ENCODE results near the gene BATF.

BATF gene

GRCh38 chr14:75492832-75493591 lies 29.3 kb upstream of the BATF start:
- no peak overlapping the region for H3K4me3 ChIP-seq (ENCODE audit: low read depth, low read length)
- no peak for TF ChIP-seq CTCF (IDR thresholded peaks at IDR 0.05; ENCODE audit: insufficient read depth, low read length, missing control alignments)
- no peak for DNase-seq (ENCODE audit: low read depth, low spot score)
- CTCF ChIA-PET = interaction anchor here (0.8 to 10.3 kb wide), 4 partner anchors 26 to 363 kb away, joined by 3 to 412 read pairs (median 3); no protein-coding TSS in a partner anchor
- POLR2A ChIA-PET = no interaction called here

- CTCF ChIA-PET = interaction anchor here (10.3 kb wide), 1 partner anchor 187 kb away, joined by 412 read pairs; no protein-coding TSS in a partner anchor
Measured at GRCh38 chr14:75493592-75494087, 28.6 kb upstream of the BATF start.

DNA sequence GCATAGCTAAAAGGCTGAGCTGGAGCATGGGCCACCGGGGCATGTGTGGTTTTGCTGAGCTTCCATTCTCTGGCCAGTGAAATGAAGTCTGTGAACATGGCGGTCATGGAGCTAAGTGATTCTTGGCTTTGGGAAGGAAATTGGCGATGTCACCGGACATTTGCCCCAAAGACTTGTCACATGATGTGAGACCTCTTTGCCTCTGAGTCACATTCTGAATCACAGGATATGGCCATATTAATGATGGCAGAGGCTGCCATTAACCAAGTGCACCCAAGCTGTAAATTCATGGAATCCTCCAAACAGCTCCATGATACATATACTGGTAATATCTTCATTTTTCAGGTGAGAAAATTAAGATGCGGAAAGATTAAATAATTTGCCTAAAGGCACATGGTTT lies 27.4 kb upstream of the BATF start:
- TF ChIP-seq CTCF (IDR thresholded peaks at IDR 0.05; ENCODE audit: insufficient read depth, low read length, missing control alignments) = no peak
- ChIA-PET CTCF (interaction anchor here (1.5 to 6.3 kb wide), 7 partner anchors 8 to 189 kb away, joined by 3 to 60 read pairs (median 5); no protein-coding TSS in a partner anchor), POLR2A (interaction anchor here (0.5 kb wide), 1 partner anchor 365 kb away, joined by 3 read pairs; no protein-coding TSS in a partner anchor)
- no peak for DNase-seq (ENCODE audit: low read depth, low spot score)
- no peak overlapping the region for H3K4me3 ChIP-seq (ENCODE audit: low read depth, low read length)

More at GRCh38 chr14:75493592-75494087, 28.6 kb upstream of the BATF start:
- no peak overlapping the region for H3K4me3 ChIP-seq (ENCODE audit: low read depth, low read length)
- DNase-seq (ENCODE audit: low read depth, low spot score) = no peak
- TF ChIP-seq CTCF (IDR thresholded peaks at IDR 0.05; ENCODE audit: insufficient read depth, low read length, missing control alignments) = no peak
- POLR2A ChIA-PET = no interaction called here

- no peak overlapping the region for H3K4me3 ChIP-seq (ENCODE audit: low read depth, low read length)
- no peak for DNase-seq (ENCODE audit: low read depth, low spot score)
- POLR2A ChIA-PET = interaction anchor here (0.5 kb wide), 1 partner anchor 365 kb away, joined by 3 read pairs; no protein-coding TSS in a partner anchor
- TF ChIP-seq CTCF (IDR thresholded peaks at IDR 0.05; ENCODE audit: insufficient read depth, low read length, missing control alignments) = no peak
- CTCF ChIA-PET = interaction anchor here (1.5 to 6.3 kb wide), 7 partner anchors 8 to 189 kb away, joined by 3 to 60 read pairs (median 5); no protein-coding TSS in a partner anchor
Measured at GRCh38 chr14:75495399-75495798, 26.9 kb upstream of the BATF start.

DNA sequence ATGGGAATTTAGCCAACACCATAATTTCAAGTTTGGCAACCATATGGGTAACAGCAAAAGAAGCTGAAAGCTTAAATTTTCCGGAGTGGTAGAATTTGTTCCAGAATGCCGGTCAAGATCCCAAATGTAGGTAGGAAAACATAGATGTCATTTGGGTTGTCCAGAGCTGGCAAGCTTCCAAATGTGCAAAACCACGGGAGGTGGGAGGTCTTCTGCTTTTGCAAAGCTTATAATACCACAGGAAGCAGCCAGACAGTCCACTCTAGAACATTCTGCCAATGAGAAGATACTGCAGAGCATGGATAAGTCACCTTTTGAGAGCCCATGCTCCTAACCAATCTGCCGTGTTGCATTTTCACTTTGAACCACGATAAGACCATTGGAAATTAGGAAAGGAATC lies 26.4 kb upstream of the BATF start:
- CTCF ChIA-PET = interaction anchor here (1.2 to 6.3 kb wide), 10 partner anchors 7 to 190 kb away, joined by 3 to 60 read pairs (median 5); no protein-coding TSS in a partner anchor
- no peak for DNase-seq (ENCODE audit: low read depth, low spot score)
- TF ChIP-seq CTCF (IDR thresholded peaks at IDR 0.05; ENCODE audit: insufficient read depth, low read length, missing control alignments) = no peak
- no peak overlapping the region for H3K4me3 ChIP-seq (ENCODE audit: low read depth, low read length)
- POLR2A ChIA-PET = no interaction called here

DNA sequence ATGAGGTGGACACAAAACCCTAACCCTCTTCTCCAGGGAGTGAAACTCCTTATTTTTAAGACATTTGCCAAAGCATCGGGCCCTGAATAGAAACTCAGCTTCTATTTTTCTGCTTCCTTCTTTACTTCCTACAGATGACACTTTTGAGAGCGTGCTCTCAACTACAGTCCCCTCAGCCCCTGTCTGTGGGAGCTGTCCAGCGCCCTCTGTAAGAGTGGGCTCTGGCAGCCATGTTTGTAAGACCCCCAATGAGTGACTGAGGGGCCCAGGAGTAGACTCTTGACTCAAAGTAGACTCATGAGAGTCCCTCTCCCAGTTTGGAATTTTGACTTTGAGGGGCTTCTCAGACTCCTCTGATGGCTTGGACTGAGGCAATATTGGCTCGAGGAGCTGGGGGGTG lies 25.5 kb upstream of the BATF start:
- DNase-seq (ENCODE audit: low read depth, low spot score) = no peak
- POLR2A ChIA-PET = no interaction called here
- TF ChIP-seq CTCF (IDR thresholded peaks at IDR 0.05; ENCODE audit: insufficient read depth, low read length, missing control alignments) = no peak
- H3K4me3 ChIP-seq (ENCODE audit: low read depth, low read length) = no peak overlapping the region
- CTCF ChIA-PET = interaction anchor here (1.2 to 6.3 kb wide), 5 partner anchors 8 to 190 kb away, joined by 3 to 60 read pairs (median 7); no protein-coding TSS in a partner anchor
